ENCODE measurements around the gene TNS3.
"Not testable (repeated sequence)": the region's sequence is repeated elsewhere in the genome, so short reads cannot be mapped to it uniquely, and the experiment has no call there.

The TNS3 gene

GRCh38 chr7:47268851-47269836 is 312.8 kb downstream of the TNS3 start:
- Histone ChIP-seq H3K4me1 (ENCODE audit: control insufficient read depth, low read depth, low read length) (no peaks in the 10 kb centered on the region), H3K4me3 (ENCODE audit: low read length) (no peak overlapping the region), H3K36me3 (ENCODE audit: control insufficient read depth, low read depth, low read length) (no peaks in the 10 kb centered on the region), H3K27ac (ENCODE audit: low read length) (no peak overlapping the region), H3K27me3 (ENCODE audit: control insufficient read depth, insufficient read depth, low read length) (no peaks in the 10 kb centered on the region), H3K9me3 (ENCODE audit: control insufficient read depth, low read depth, low read length) (no peaks in the 10 kb centered on the region), H3K9ac (ENCODE audit: low read length) (no peak overlapping the region)

- Histone ChIP-seq H3K4me1 (ENCODE audit: control insufficient read depth, low read depth, low read length) (no peaks in the 10 kb centered on the region), H3K27me3 (ENCODE audit: control insufficient read depth, insufficient read depth, low read length) (no peaks in the 10 kb centered on the region), H3K27ac (ENCODE audit: low read length) (no peak overlapping the region), H3K9me3 (ENCODE audit: control insufficient read depth, low read depth, low read length) (no peaks in the 10 kb centered on the region), H3K9ac (ENCODE audit: low read length) (no peak overlapping the region), H3K36me3 (ENCODE audit: control insufficient read depth, low read depth, low read length) (no peaks in the 10 kb centered on the region), H3K4me3 (ENCODE audit: low read length) (no peak overlapping the region)
Observed at GRCh38 chr7:47267346-47267745, 314.6 kb downstream of the TNS3 start.

DNA sequence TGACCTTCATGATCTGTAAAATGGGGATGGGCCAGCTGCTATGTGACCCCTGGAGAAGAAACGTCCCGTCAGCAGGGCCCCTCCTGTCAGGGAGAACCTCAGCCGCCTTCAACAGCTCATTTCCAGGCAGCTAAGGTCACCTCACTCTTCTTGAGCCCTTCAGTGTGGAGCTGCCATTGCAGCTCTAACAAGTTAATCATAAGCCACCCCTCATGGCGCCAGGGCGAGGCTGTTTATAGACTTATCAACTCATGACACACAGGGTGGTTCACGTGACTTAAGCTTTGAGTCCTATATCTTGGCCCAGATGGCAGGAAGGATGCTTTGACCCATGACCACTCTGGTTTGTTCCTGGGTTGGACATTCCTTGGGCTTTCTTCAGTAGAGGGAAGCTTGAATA is 315.1 kb downstream of the TNS3 start:
- Histone ChIP-seq H3K4me3 (ENCODE audit: low read length) (no peak overlapping the region), H3K9ac (ENCODE audit: low read length) (no peak overlapping the region), H3K27ac (ENCODE audit: low read length) (no peak overlapping the region), H3K4me1 (ENCODE audit: control insufficient read depth, low read depth, low read length) (no peaks in the 10 kb centered on the region), H3K9me3 (ENCODE audit: control insufficient read depth, low read depth, low read length) (no peaks in the 10 kb centered on the region), H3K36me3 (ENCODE audit: control insufficient read depth, low read depth, low read length) (no peaks in the 10 kb centered on the region), H3K27me3 (ENCODE audit: control insufficient read depth, insufficient read depth, low read length) (no peaks in the 10 kb centered on the region)

DNA sequence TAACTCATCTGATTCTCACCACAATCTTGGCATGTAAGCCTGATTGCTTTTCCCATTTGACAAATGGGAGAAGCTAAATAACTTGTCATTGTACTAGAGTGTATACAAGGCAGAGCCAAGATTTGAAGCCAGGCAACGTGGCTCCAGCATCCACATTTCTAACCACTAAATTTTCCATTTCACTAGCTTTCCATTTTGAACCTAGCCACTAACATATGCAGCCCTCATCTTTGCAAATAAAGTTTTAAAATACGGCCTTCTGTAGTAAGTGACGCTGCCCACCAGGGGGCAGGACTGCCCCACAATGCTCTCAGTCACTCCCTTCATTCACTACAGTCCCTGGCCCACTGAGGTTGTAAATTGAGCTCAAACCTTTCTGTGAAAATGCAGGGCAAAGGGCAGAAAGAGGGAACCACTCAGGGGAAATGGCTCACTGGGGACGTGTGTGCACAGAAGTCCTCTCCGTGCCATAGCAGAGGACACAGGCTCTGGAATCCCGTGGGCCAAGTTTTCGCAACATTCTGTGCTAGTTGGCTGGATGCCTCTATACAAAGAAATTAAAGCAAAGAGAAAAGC is 315.7 kb downstream of the TNS3 start:
- Histone ChIP-seq H3K9ac (ENCODE audit: low read length) (no peak overlapping the region), H3K27me3 (ENCODE audit: control insufficient read depth, insufficient read depth, low read length) (no peaks in the 10 kb centered on the region), H3K9me3 (ENCODE audit: control insufficient read depth, low read depth, low read length) (no peaks in the 10 kb centered on the region), H3K4me1 (ENCODE audit: control insufficient read depth, low read depth, low read length) (no peaks in the 10 kb centered on the region), H3K27ac (ENCODE audit: low read length) (no peak overlapping the region), H3K36me3 (ENCODE audit: control insufficient read depth, low read depth, low read length) (no peaks in the 10 kb centered on the region), H3K4me3 (ENCODE audit: low read length) (no peak overlapping the region)

GRCh38 chr7:47265621-47266020 is 316.3 kb downstream of the TNS3 start:
- Histone ChIP-seq H3K4me1 (ENCODE audit: control insufficient read depth, low read depth, low read length) (no peaks in the 10 kb centered on the region), H3K27ac (ENCODE audit: low read length) (no peak overlapping the region), H3K27me3 (ENCODE audit: control insufficient read depth, insufficient read depth, low read length) (no peaks in the 10 kb centered on the region), H3K9ac (ENCODE audit: low read length) (no peak overlapping the region), H3K4me3 (ENCODE audit: low read length) (no peak overlapping the region), H3K9me3 (ENCODE audit: control insufficient read depth, low read depth, low read length) (no peaks in the 10 kb centered on the region), H3K36me3 (ENCODE audit: control insufficient read depth, low read depth, low read length) (no peaks in the 10 kb centered on the region)

GRCh38 chr7:47264021-47264651 is 317.8 kb downstream of the TNS3 start:
- H3K27me3 ChIP-seq (ENCODE audit: control insufficient read depth, insufficient read depth, low read length) = no peaks in the 10 kb centered on the region
- H3K36me3 ChIP-seq (ENCODE audit: control insufficient read depth, low read depth, low read length) = no peaks in the 10 kb centered on the region
- no peaks in the 10 kb centered on the region for H3K9me3 ChIP-seq (ENCODE audit: control insufficient read depth, low read depth, low read length)
- H3K4me3 ChIP-seq (ENCODE audit: low read length) = no peak overlapping the region
- no peak overlapping the region for H3K9ac ChIP-seq (ENCODE audit: low read length)
- H3K4me1 ChIP-seq (ENCODE audit: control insufficient read depth, low read depth, low read length) = no peaks in the 10 kb centered on the region
- H3K27ac ChIP-seq (ENCODE audit: low read length) = no peak overlapping the region

- H3K4me1 ChIP-seq (ENCODE audit: control insufficient read depth, low read depth, low read length) = no peaks in the 10 kb centered on the region
- H3K27ac ChIP-seq (ENCODE audit: low read length) = no peak overlapping the region
- no peak overlapping the region for H3K9ac ChIP-seq (ENCODE audit: low read length)
- H3K4me3 ChIP-seq (ENCODE audit: low read length) = no peak overlapping the region
- no peaks in the 10 kb centered on the region for H3K9me3 ChIP-seq (ENCODE audit: control insufficient read depth, low read depth, low read length)
- no peaks in the 10 kb centered on the region for H3K27me3 ChIP-seq (ENCODE audit: control insufficient read depth, insufficient read depth, low read length)
- no peaks in the 10 kb centered on the region for H3K36me3 ChIP-seq (ENCODE audit: control insufficient read depth, low read depth, low read length)
Observed at GRCh38 chr7:47262881-47263280, 319.0 kb downstream of the TNS3 start.

DNA sequence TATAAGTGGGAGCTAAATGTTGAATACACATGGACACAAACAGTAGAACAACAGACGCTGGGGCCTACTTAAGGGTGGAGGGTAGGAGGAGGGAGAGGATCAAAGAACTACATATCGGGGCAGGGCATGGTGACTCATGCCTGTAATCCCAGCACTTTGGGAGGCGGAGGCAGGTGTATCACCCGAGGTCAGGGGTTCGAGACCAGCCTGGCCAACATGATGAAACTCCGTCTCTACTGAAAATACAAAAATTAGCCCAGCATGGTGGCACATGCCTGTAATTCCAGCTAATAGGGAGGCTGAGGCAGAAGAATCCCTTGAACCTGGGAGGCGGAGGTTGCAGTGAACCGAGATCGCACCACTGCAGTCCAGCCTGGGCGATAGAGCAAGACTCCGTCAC is 319.8 kb downstream of the TNS3 start:
- H3K4me3 ChIP-seq (ENCODE audit: low read length); H3K9me3 ChIP-seq (ENCODE audit: control insufficient read depth, low read depth, low read length); H3K27me3 ChIP-seq (ENCODE audit: control insufficient read depth, insufficient read depth, low read length); H3K9ac ChIP-seq (ENCODE audit: low read length); H3K4me1 ChIP-seq (ENCODE audit: control insufficient read depth, low read depth, low read length); H3K27ac ChIP-seq (ENCODE audit: low read length); H3K36me3 ChIP-seq (ENCODE audit: control insufficient read depth, low read depth, low read length): not testable (repeated sequence)

DNA sequence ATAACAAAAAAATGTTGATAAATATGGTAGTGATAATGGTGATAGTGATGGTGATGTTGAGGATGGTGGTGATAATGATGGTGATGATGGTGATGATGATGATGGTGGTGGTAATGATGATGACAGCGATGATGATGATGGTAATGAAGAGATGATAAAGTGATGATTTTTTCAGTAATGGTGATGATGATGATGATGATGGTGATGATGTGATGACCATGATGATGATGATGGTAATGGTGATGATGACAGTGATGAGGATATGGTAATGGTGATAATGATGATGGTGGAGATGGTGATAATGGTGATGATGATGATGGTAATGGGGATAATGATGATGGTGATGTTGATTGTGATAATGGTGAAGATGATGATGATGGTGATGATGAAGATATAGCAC is 321.6 kb downstream of the TNS3 start:
- H3K9ac ChIP-seq (ENCODE audit: low read length) = no peak overlapping the region
- H3K9me3 ChIP-seq (ENCODE audit: control insufficient read depth, low read depth, low read length) = no peaks in the 10 kb centered on the region
- no peaks in the 10 kb centered on the region for H3K4me1 ChIP-seq (ENCODE audit: control insufficient read depth, low read depth, low read length)
- no peak overlapping the region for H3K4me3 ChIP-seq (ENCODE audit: low read length)
- no peak overlapping the region for H3K27ac ChIP-seq (ENCODE audit: low read length)
- H3K36me3 ChIP-seq (ENCODE audit: control insufficient read depth, low read depth, low read length) = no peaks in the 10 kb centered on the region
- peaks cover under 1% of the 10 kb centered on the region for H3K27me3 ChIP-seq (ENCODE audit: control insufficient read depth, insufficient read depth, low read length)

- H3K9me3 ChIP-seq (ENCODE audit: control insufficient read depth, low read depth, low read length) = no peaks in the 10 kb centered on the region
- peaks cover 6% of the 10 kb centered on the region for H3K27me3 ChIP-seq (ENCODE audit: control insufficient read depth, insufficient read depth, low read length)
- no peak overlapping the region for H3K9ac ChIP-seq (ENCODE audit: low read length)
- H3K27ac ChIP-seq (ENCODE audit: low read length) = no peak overlapping the region
- H3K36me3 ChIP-seq (ENCODE audit: control insufficient read depth, low read depth, low read length) = no peaks in the 10 kb centered on the region
- no peaks in the 10 kb centered on the region for H3K4me1 ChIP-seq (ENCODE audit: control insufficient read depth, low read depth, low read length)
- H3K4me3 ChIP-seq (ENCODE audit: low read length) = no peak overlapping the region
Observed at GRCh38 chr7:47259682-47260081, 322.2 kb downstream of the TNS3 start.

DNA sequence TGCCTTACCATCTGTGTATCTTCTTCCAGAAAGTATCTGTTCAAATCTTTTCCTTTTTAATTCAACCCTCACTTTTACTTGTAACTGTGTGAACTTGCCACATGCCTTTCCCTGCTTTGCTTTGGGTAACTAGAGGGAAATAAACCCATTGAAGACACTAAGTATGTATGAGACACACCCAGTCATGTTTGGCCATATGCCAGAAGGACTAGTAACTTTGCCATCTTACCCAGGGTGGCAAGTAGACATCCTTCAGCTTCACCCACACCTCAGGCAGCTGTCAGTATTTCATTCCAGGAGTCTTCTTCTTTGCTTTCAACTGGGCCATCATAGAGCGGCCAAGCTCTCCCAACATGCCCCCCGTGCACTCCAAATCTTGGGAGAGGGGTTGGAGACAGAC is 323.1 kb downstream of the TNS3 start:
- Histone ChIP-seq H3K36me3 (ENCODE audit: control insufficient read depth, low read depth, low read length) (no peaks in the 10 kb centered on the region), H3K4me3 (ENCODE audit: low read length) (no peak overlapping the region), H3K27me3 (ENCODE audit: control insufficient read depth, insufficient read depth, low read length) (peaks cover 8% of the 10 kb centered on the region), H3K4me1 (ENCODE audit: control insufficient read depth, low read depth, low read length) (peaks cover under 1% of the 10 kb centered on the region), H3K9me3 (ENCODE audit: control insufficient read depth, low read depth, low read length) (no peaks in the 10 kb centered on the region), H3K27ac (ENCODE audit: low read length) (no peak overlapping the region), H3K9ac (ENCODE audit: low read length) (no peak overlapping the region)
